Ovary (tissue), 3 donors: Measurements from ENCODE around the gene AHRR.

ENCODE experiments used
- CTCF ChIP-seq, 3 donors: fragments of 450-650 bp in 2 of 3; fragments of 200-600 bp in 1 of 3; IDR thresholded peaks; one replicate each; pipeline versions ENCODE4 v1.5.1 to v1.8.0; 2016 to 2022; ENCODE audit warnings: antibody characterized with exemption in 3 of 3, mild to moderate bottlenecking in 1 of 3
- EP300 ChIP-seq: sonication (generic); formaldehyde crosslinking; IDR thresholded peaks from one replicate; pipeline ENCODE4 v1.6.1; 2017; ENCODE audit warnings: antibody characterized with exemption
- POLR2A ChIP-seq: fragments of 450-650 bp; IDR thresholded peaks from one replicate; pipeline ENCODE4 v1.6.1; 2017; ENCODE audit warnings: antibody characterized with exemption, mild to moderate bottlenecking, moderate library complexity
- donor health status: DM: no; HTN: no; CAD: no.

GRCh38 chr5:401146-402034, 79.9 kb downstream of the AHRR start:
- no peak for TF ChIP-seq CTCF (IDR thresholded peaks at IDR 0.05)
- TF ChIP-seq POLR2A: no peak
- TF ChIP-seq EP300: no peak
